ENCODE measurements around the gene UPF1.

UPF1 gene

DNA sequence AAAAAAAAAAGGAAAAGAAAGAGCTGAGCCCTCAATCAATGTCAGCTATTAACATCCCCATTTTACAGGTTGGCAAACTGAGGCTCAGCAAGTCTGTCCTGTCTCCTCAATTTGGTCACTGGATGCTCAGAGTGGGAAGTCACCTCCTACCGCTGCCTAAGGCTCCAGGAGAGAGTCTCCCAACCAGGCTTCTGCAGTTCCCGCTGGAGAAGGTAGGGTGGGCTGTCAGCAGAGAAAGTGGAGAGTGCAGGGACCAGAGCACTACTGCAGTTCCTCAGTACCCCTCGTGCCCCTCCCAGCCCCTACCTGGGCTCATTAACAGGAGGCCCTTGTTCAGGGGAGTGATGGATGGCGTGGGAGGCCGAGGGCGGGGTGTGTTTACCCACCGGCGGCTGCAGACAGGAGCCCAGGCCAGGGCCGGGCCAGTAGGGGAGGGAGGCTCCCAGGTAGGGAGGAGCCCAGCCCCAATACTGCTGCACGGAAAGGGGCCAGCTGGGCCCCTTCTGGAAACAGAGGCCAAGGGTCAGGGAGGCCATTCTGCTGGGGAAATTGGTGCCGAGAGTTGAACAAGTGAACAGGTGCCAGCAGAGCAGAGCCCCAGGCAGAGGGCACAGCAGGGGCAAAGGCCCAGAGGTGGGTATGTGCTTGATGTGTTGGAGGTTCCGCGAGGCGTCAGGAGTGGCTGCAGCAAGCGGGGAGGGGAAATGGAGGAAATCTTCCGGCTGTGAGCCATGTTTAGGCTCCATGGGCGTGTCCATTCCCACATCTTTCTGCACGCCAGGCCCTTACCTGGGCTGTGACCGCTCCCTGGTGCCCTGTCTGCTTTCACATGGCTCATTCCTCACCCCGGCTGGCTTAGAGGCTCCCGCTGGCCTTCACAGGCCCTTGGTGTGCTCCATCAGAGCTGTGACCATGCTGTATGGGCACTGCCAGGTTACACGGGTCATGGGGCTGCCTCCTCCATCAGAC is 33.1 kb upstream of the UPF1 start:
- TF ChIP-seq, protein P1, sequence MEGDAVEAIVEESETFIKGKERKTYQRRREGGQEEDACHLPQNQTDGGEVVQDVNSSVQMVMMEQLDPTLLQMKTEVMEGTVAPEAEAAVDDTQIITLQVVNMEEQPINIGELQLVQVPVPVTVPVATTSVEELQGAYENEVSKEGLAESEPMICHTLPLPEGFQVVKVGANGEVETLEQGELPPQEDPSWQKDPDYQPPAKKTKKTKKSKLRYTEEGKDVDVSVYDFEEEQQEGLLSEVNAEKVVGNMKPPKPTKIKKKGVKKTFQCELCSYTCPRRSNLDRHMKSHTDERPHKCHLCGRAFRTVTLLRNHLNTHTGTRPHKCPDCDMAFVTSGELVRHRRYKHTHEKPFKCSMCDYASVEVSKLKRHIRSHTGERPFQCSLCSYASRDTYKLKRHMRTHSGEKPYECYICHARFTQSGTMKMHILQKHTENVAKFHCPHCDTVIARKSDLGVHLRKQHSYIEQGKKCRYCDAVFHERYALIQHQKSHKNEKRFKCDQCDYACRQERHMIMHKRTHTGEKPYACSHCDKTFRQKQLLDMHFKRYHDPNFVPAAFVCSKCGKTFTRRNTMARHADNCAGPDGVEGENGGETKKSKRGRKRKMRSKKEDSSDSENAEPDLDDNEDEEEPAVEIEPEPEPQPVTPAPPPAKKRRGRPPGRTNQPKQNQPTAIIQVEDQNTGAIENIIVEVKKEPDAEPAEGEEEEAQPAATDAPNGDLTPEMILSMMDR (IDR thresholded peaks at IDR 0.05), result no peak
- Mint-ChIP-seq H3K27me3 (ENCODE audit: low read depth, poor library complexity) (peaks cover 42% of the 10 kb centered on the region), H3K36me3 (ENCODE audit: low read depth) (no peaks in the 10 kb centered on the region), H3K27ac (no peak overlapping the region), H3K4me1 (peaks cover 12% of the 10 kb centered on the region), H3K4me3 (no peak overlapping the region), H3K9me3 (no peaks in the 10 kb centered on the region)
- peak; percentile 31 for DNase-seq

DNA sequence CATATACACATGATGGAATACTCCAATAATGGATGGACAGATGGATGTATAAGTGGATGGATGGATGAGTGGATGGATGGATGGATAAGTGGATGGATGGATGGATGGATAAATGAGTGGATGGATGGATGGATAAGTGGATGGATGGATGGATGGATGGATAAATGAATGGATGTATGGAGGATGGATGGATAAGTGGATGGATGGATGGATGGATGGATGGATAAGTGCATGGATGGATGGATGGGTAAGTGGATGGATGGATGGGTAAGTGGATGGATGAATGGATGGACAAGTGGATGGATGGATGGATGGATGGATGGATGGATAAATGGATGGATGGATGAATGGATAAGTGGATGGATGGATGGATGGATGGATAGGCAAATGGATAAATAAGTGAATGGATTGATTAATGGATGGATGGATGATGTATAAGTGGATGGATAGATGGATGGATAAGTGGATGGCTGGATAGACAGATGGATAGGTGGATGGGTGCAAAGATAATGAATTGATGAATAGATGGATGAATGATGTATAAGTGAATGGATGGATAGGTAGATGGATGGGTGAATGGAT is 32.3 kb upstream of the UPF1 start:
- H3K27ac Mint-ChIP-seq, result no peak overlapping the region
- TF ChIP-seq, protein P1 (IDR thresholded peaks at IDR 0.05), result no peak

GRCh38 chr19:18800079-18800478 is 31.7 kb upstream of the UPF1 start:
- Mint-ChIP-seq H3K36me3 (ENCODE audit: low read depth) (no peaks in the 10 kb centered on the region), H3K9me3 (no peaks in the 10 kb centered on the region), H3K27me3 (ENCODE audit: low read depth, poor library complexity) (peaks cover 28% of the 10 kb centered on the region), H3K27ac (no peak overlapping the region), H3K4me3 (no peak overlapping the region), H3K4me1 (peaks cover 20% of the 10 kb centered on the region)
- TF ChIP-seq, protein P1 (IDR thresholded peaks at IDR 0.05), result no peak
- no peak for DNase-seq

More for the DNA sequence above, 32.3 kb upstream of the UPF1 start:
- no peaks in the 10 kb centered on the region for H3K36me3 Mint-ChIP-seq (ENCODE audit: low read depth)
- H3K9me3 Mint-ChIP-seq, result no peaks in the 10 kb centered on the region
- peaks cover 34% of the 10 kb centered on the region for H3K27me3 Mint-ChIP-seq (ENCODE audit: low read depth, poor library complexity)
- H3K4me3 Mint-ChIP-seq, result no peak overlapping the region
- peaks cover 16% of the 10 kb centered on the region for H3K4me1 Mint-ChIP-seq
- DNase-seq, result no peak

- Mint-ChIP-seq H3K4me1 (peaks cover 22% of the 10 kb centered on the region), H3K9me3 (no peaks in the 10 kb centered on the region), H3K27me3 (ENCODE audit: low read depth, poor library complexity) (peaks cover 22% of the 10 kb centered on the region), H3K27ac (no peak overlapping the region), H3K36me3 (ENCODE audit: low read depth) (no peaks in the 10 kb centered on the region), H3K4me3 (no peak overlapping the region)
- no peak for DNase-seq
- TF ChIP-seq, protein P1 (IDR thresholded peaks at IDR 0.05), result no peak
Observed at GRCh38 chr19:18800636-18801035, 31.1 kb upstream of the UPF1 start.

- Mint-ChIP-seq H3K4me1 (peaks cover 21% of the 10 kb centered on the region), H3K4me3 (no peak overlapping the region), H3K9me3 (no peaks in the 10 kb centered on the region), H3K36me3 (ENCODE audit: low read depth) (no peaks in the 10 kb centered on the region), H3K27ac (no peak overlapping the region), H3K27me3 (ENCODE audit: low read depth, poor library complexity) (peaks cover 9% of the 10 kb centered on the region)
- TF ChIP-seq, protein P1 (IDR thresholded peaks at IDR 0.05), result no peak
- DNase-seq, result no peak
Observed at GRCh38 chr19:18802354-18802753, 29.4 kb upstream of the UPF1 start.

All from nephron progenitor cell (in vitro differentiated cells).